ENCODE results near the gene ZNF775. TPM values are rescaled to one million over a fixed set of nuclear protein-coding genes. Genes with fewer than 3 reads are reported as not detected.

ZNF775 gene
- total RNA-seq, 4 donors from 2014 or later, result 1.2 to 2.3 (median 1.8) TPM

DNA sequence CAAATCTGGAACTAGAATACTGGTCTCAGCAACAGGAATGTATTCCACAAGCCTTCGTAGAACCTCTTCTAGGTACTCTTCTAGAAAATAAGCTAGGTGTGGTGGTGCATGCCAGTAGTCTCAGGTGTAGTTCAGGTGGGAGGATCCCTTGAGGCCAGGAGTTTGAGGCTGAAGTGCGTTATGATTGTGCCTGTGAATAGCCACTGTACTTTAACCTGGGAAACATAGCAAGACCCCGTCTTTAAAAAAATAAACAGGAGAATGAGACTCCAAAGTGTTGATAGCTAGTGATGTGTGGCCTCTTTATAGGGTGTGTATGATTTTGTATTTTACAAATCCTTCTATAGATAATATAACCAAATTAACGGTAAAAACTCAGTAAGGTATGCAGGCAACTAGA is 1.5 kb upstream of the ZNF775 start:
- H3K4me1 ChIP-seq, result peaks cover 33 to 79% (median 35%) of the 10 kb centered on the region in 3 donors
- 47 to 49% methylated on average over 4 of the region's 4 CpGs for WGBS, 2 donors
- intact Hi-C loops (cut with DNase I), result no loop called here
- H3K36me3 ChIP-seq, result peaks cover 4 to 21% (median 4%) of the 10 kb centered on the region in 3 donors
- DNase-seq, result no peak
- peak overlapping the region in 2 of 4 donors; percentile 90 to 92 for H3K27ac ChIP-seq
- H3K4me3 ChIP-seq, result no peak overlapping the region
- no peak for TF ChIP-seq CTCF (IDR thresholded peaks at IDR 0.05)
- TF ChIP-seq POLR2A (IDR thresholded peaks at IDR 0.05), result no peak
- H3K27me3 ChIP-seq, result no peaks in the 10 kb centered on the region
- no peaks in the 10 kb centered on the region for H3K9me3 ChIP-seq

GRCh38 chr7:150378115-150378852 is 846 bp upstream of the ZNF775 start:
- WGBS, 2 donors, result 2 to 4% methylated on average over 22 to 23 of the region's 32 CpGs
- H3K4me3 ChIP-seq, result peak overlapping the region; percentile 79 to 96 (median 86)

DNA sequence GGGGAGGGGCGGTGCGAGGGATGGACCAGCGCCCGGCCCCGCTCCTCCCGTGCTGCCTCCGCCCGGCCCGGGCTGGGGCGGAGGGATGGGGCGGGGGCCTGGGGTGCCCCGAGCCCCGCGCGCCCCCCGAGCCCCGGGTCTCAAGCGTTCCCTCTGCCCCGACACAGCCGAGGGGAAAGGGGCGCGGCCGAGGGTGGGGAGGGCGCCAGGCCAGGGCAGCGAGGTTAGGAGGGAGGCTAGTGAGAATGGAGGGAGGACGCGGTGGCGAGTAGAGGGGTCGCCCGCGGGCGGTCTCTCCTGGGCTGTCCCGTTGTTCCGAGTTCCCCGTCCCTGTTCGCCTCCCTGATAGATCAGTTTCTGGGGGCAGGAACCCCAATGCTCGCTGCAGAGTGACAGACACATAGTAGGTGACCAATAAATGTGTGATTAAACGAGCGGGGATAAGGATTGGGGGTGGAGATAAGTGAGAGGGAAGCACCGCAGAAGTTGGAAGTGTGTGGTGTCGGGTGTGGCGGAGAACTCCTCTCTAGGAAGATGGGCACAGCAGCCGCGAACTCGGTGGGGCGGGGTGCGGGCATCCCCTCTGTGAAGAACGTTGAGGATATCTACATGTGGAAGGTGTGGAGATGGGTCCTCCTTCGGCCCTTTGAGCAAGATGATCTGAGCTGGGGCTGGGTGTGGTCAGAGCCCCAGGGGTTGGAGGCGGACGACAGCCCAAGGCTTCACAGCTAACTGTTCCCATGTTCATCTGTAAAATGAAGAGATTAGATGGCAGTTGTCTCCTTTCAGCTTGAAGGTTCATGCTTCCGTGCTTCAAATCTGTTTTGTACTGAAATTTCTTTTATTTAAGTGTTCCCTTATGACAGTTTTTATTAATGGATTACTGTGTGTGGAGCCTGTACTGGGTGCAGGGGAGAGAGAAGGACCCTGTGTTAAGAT is 580 bp downstream of the ZNF775 start:
- 2% methylated on average over 28 to 32 of the region's 52 CpGs for WGBS, 2 donors
- intact Hi-C loops (cut with DNase I), result no loop called here
- H3K36me3 ChIP-seq, result peaks cover 0 to under 1% (median 0%) of the 10 kb centered on the region in 3 donors
- H3K4me1 ChIP-seq, result peaks cover 18 to 75% (median 19%) of the 10 kb centered on the region in 3 donors
- no peak for DNase-seq
- H3K4me3 ChIP-seq, result peak overlapping the region; percentile 79 to 96 (median 86)
- no peak for TF ChIP-seq POLR2A (IDR thresholded peaks at IDR 0.05)
- TF ChIP-seq CTCF (IDR thresholded peaks at IDR 0.05), result no peak
- peak overlapping the region; percentile 89 to 95 (median 91) for H3K27ac ChIP-seq
- H3K27me3 ChIP-seq, result no peaks in the 10 kb centered on the region
- H3K9me3 ChIP-seq, result no peaks in the 10 kb centered on the region

More at GRCh38 chr7:150378115-150378852, 846 bp upstream of the ZNF775 start:
- peaks cover 0 to 15% (median 4%) of the 10 kb centered on the region in 3 donors for H3K36me3 ChIP-seq
- no peak for DNase-seq
- no peaks in the 10 kb centered on the region for H3K27me3 ChIP-seq
- peaks cover 26 to 74% (median 28%) of the 10 kb centered on the region in 3 donors for H3K4me1 ChIP-seq
- TF ChIP-seq POLR2A (IDR thresholded peaks at IDR 0.05) (no peak), CTCF (IDR thresholded peaks at IDR 0.05) (no peak)
- intact Hi-C loops (cut with DNase I), result no loop called here
- peak overlapping the region; percentile 89 to 95 (median 91) for H3K27ac ChIP-seq
- H3K9me3 ChIP-seq, result no peaks in the 10 kb centered on the region

GRCh38 chr7:150380463-150380862 is 1.3 kb downstream of the ZNF775 start:
- no peaks in the 10 kb centered on the region for H3K36me3 ChIP-seq
- H3K4me3 ChIP-seq, result peak overlapping the region in 1 of 4 donors; percentile 96
- TF ChIP-seq CTCF (IDR thresholded peaks at IDR 0.05) (no peak), POLR2A (IDR thresholded peaks at IDR 0.05) (no peak)
- no peak for DNase-seq
- whole genome bisulfite sequencing, 2 donors, result 46 to 62% methylated on average over 10 of the region's 11 CpGs
- peak overlapping the region in 1 of 4 donors; percentile 90 for H3K27ac ChIP-seq
- no peaks in the 10 kb centered on the region for H3K9me3 ChIP-seq
- peaks cover 18 to 75% (median 19%) of the 10 kb centered on the region in 3 donors for H3K4me1 ChIP-seq
- intact Hi-C loops (cut with DNase I), result no loop called here
- H3K27me3 ChIP-seq, result no peaks in the 10 kb centered on the region

All from esophagus squamous epithelium (tissue), 5 donors.